ENCODE data around the gene MOB3B. TPM values are rescaled to one million over a fixed set of nuclear protein-coding genes. Genes with fewer than 3 reads are reported as not detected.
A peak's percentile ranks its signal among the peaks of the same experiment; 100 is the strongest.
"Not testable (repeated sequence)": the region's sequence is repeated elsewhere in the genome, so short reads cannot be mapped to it uniquely, and the experiment has no call there.

Gene MOB3B
- total RNA-seq, 1 donor from 2014 or later = 1.0 TPM

DNA sequence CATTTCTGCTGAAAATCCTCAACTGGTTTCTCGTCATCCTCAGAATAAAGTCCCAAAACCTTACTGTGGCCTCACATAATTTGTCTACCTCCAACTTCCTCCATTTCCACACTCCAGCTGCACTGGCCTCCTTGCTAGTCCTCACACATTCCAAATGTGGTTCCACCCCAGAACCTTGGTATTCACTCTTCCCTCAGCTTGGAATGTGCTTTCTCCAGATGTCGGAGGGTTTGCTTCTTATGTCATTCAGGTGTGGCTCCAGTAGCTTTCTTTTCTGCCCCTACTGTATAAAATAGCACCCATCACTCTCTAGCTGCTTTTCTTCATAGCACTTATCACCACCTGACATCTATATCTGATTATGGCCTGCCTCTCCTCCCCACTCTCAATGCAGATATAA is 108.0 kb downstream of the MOB3B start:
- no peaks in the 10 kb centered on the region for H3K4me1 ChIP-seq (ENCODE audit: control insufficient read depth in 3 of 3, insufficient read depth in 3 of 3, low read length in 3 of 3)
- no peaks in the 10 kb centered on the region for H3K36me3 ChIP-seq (ENCODE audit: control insufficient read depth in 3 of 3, insufficient read depth in 3 of 3, low read length in 3 of 3)
- H3K9me3 ChIP-seq (ENCODE audit: control insufficient read depth in 3 of 3, low read length in 3 of 3) = no peaks in the 10 kb centered on the region
- no peak overlapping the region for H3K4me3 ChIP-seq (ENCODE audit: low read length in 3 of 3)
- H3K27ac ChIP-seq (ENCODE audit: low read depth, low read length) = no peak overlapping the region
- no peaks in the 10 kb centered on the region for H3K27me3 ChIP-seq (ENCODE audit: control insufficient read depth in 3 of 3, insufficient read depth in 3 of 3, low read length in 3 of 3)
- no peak overlapping the region for H3K9ac ChIP-seq (ENCODE audit: low read depth in 1 of 3, low read length in 3 of 3)

DNA sequence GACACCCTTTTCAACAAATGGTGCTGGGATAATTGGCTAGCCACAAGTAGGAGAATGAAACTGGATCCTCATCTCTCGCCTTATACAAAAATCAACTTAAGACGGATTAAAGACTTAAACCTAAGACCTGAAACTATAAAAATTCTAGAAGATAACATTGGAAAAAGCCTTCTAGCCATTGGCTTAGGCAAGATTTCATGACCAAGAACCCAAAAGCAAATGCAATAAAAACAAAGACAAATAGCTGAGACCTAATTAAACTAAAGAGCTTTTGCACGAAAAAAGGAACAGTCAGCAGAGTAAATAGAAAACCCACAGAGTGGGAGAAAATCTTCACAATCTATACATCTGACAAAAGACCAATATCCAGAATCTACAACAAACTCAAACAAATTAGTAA is 110.1 kb downstream of the MOB3B start:
- not testable (repeated sequence) for H3K9ac ChIP-seq (ENCODE audit: low read depth in 1 of 3, low read length in 3 of 3); H3K27me3 ChIP-seq (ENCODE audit: control insufficient read depth in 3 of 3, insufficient read depth in 3 of 3, low read length in 3 of 3); H3K4me1 ChIP-seq (ENCODE audit: control insufficient read depth in 3 of 3, insufficient read depth in 3 of 3, low read length in 3 of 3); H3K27ac ChIP-seq (ENCODE audit: low read depth, low read length); H3K9me3 ChIP-seq (ENCODE audit: control insufficient read depth in 3 of 3, low read length in 3 of 3); H3K4me3 ChIP-seq (ENCODE audit: low read length in 3 of 3); H3K36me3 ChIP-seq (ENCODE audit: control insufficient read depth in 3 of 3, insufficient read depth in 3 of 3, low read length in 3 of 3)

DNA sequence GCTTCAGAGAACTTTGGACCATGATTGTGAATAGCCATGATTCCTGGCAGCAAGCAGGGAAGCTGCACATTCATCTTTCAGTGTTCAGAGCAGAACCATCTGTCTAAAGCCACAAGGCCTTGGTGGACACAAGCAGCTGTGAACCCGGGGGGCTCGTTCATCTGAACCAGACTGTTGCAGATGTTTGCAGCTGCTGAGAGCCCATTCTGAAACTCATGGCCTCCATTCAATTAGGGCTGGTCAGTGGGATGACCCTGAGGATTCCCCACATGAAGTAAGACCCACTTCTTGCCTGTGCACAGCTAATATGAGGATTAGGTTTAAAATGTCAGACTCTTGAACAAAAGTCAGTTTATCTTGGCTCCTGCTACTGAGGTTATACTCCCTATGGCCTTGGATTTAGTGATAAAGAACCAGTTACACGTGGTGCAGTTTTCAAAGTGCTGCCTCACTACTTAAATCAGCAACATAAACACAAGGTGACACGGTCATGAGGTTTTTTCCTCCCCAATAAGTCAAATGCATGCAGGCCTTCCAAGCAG is 115.3 kb downstream of the MOB3B start:
- Histone ChIP-seq H3K4me1 (ENCODE audit: control insufficient read depth in 3 of 3, insufficient read depth in 3 of 3, low read length in 3 of 3) (peaks cover 0 to 9% (median 6%) of the 10 kb centered on the region in 3 donors), H3K4me3 (ENCODE audit: low read length in 3 of 3) (peak overlapping the region in 1 of 3 donors; percentile 6), H3K27ac (ENCODE audit: low read depth, low read length) (no peak overlapping the region)

DNA sequence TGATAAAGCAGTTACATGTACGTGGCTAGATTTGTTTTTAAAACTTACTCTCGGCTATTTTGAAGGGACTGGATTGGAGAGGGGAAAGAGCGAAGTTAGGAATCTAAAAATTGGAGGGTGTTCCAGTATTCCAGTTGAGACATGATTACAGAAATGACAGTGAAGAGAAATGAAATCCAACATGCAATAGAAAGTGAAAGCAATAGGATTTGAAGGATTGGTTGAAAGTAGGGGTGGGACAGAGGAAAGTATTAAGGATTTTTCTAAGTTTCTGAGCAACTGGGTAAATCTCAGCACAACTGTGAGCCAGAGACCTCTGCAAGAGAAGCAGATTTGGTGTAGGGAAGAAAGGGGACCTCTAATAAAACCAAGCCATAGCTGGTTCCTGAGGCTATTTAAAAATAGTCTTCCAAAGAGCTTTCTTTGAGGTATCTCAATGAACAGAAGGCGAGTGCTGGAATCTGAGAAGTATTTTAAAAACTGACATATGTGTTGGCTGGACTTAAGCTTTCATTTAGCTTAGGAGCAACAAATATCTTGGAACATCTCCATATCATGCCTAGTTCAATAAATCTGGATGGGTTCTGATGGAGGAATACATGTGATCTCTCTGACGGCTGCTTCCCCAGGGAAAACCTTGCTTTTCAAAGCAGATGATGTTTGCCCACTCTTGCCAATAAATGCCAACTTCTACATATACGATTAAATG is 115.9 kb downstream of the MOB3B start:
- peaks cover 0 to 9% (median 6%) of the 10 kb centered on the region in 3 donors for H3K4me1 ChIP-seq (ENCODE audit: control insufficient read depth in 3 of 3, insufficient read depth in 3 of 3, low read length in 3 of 3)
- H3K27me3 ChIP-seq (ENCODE audit: control insufficient read depth in 3 of 3, insufficient read depth in 3 of 3, low read length in 3 of 3) = no peaks in the 10 kb centered on the region
- peak overlapping the region in 1 of 3 donors; percentile 67 for H3K9ac ChIP-seq (ENCODE audit: low read depth in 1 of 3, low read length in 3 of 3)
- no peak overlapping the region for H3K27ac ChIP-seq (ENCODE audit: low read depth, low read length)
- no peaks in the 10 kb centered on the region for H3K9me3 ChIP-seq (ENCODE audit: control insufficient read depth in 3 of 3, low read length in 3 of 3)
- no peaks in the 10 kb centered on the region for H3K36me3 ChIP-seq (ENCODE audit: control insufficient read depth in 3 of 3, insufficient read depth in 3 of 3, low read length in 3 of 3)
- peak overlapping the region; percentile 6 to 50 (median 8) for H3K4me3 ChIP-seq (ENCODE audit: low read length in 3 of 3)

More for the DNA sequence above, 115.3 kb downstream of the MOB3B start:
- Histone ChIP-seq H3K9ac (ENCODE audit: low read depth in 1 of 3, low read length in 3 of 3) (no peak overlapping the region), H3K36me3 (ENCODE audit: control insufficient read depth in 3 of 3, insufficient read depth in 3 of 3, low read length in 3 of 3) (no peaks in the 10 kb centered on the region), H3K9me3 (ENCODE audit: control insufficient read depth in 3 of 3, low read length in 3 of 3) (no peaks in the 10 kb centered on the region), H3K27me3 (ENCODE audit: control insufficient read depth in 3 of 3, insufficient read depth in 3 of 3, low read length in 3 of 3) (no peaks in the 10 kb centered on the region)

DNA sequence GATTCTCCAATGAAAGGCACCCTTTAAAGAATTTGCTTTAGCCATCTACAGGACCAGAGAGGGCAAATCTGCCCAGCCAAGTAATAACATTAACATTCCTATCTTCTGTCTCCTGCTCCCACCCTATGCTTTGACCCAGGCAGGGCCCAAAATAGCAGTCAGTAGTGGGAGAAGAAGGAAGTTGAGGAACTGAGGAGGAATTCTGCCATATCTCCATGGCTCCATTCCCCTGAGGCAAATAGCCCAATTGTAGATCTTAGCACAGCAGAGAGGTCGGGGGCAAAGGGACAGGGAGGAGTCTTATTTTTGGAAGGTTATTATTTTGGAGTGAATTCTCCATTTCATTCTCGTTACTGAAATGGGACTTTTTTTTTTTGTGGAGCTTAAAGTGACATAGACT is 116.7 kb downstream of the MOB3B start:
- no peaks in the 10 kb centered on the region for H3K27me3 ChIP-seq (ENCODE audit: control insufficient read depth in 3 of 3, insufficient read depth in 3 of 3, low read length in 3 of 3)
- no peak overlapping the region for H3K9ac ChIP-seq (ENCODE audit: low read depth in 1 of 3, low read length in 3 of 3)
- H3K27ac ChIP-seq (ENCODE audit: low read depth, low read length) = no peak overlapping the region
- no peaks in the 10 kb centered on the region for H3K9me3 ChIP-seq (ENCODE audit: control insufficient read depth in 3 of 3, low read length in 3 of 3)
- no peaks in the 10 kb centered on the region for H3K36me3 ChIP-seq (ENCODE audit: control insufficient read depth in 3 of 3, insufficient read depth in 3 of 3, low read length in 3 of 3)
- H3K4me3 ChIP-seq (ENCODE audit: low read length in 3 of 3) = peak overlapping the region in 1 of 3 donors; percentile 50
- H3K4me1 ChIP-seq (ENCODE audit: control insufficient read depth in 3 of 3, insufficient read depth in 3 of 3, low read length in 3 of 3) = peaks cover 0 to 9% (median 6%) of the 10 kb centered on the region in 3 donors

DNA sequence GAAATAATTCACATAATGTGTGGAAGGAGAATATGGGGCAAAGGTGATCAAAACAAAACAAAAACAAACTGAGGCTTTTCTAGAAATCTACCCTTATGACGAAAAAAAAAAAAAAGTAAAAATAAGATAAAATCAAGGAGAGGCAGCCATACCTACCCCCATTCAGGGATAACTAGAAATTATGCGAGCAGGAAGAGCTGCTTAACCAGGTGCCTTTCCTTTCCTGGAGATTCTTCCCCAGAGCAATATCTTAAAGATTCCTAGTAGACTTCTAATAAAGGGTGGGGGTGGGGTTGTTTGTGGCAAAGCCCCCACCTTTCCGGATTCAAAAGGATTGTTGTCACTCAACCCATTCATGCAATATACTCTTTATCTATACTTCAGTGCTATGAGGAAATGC is 117.5 kb downstream of the MOB3B start:
- Histone ChIP-seq H3K4me1 (ENCODE audit: control insufficient read depth in 3 of 3, insufficient read depth in 3 of 3, low read length in 3 of 3) (peaks cover 0 to 9% (median 6%) of the 10 kb centered on the region in 3 donors), H3K27me3 (ENCODE audit: control insufficient read depth in 3 of 3, insufficient read depth in 3 of 3, low read length in 3 of 3) (no peaks in the 10 kb centered on the region), H3K27ac (ENCODE audit: low read depth, low read length) (no peak overlapping the region), H3K9ac (ENCODE audit: low read depth in 1 of 3, low read length in 3 of 3) (no peak overlapping the region), H3K9me3 (ENCODE audit: control insufficient read depth in 3 of 3, low read length in 3 of 3) (no peaks in the 10 kb centered on the region), H3K36me3 (ENCODE audit: control insufficient read depth in 3 of 3, insufficient read depth in 3 of 3, low read length in 3 of 3) (no peaks in the 10 kb centered on the region), H3K4me3 (ENCODE audit: low read length in 3 of 3) (no peak overlapping the region)

DNA sequence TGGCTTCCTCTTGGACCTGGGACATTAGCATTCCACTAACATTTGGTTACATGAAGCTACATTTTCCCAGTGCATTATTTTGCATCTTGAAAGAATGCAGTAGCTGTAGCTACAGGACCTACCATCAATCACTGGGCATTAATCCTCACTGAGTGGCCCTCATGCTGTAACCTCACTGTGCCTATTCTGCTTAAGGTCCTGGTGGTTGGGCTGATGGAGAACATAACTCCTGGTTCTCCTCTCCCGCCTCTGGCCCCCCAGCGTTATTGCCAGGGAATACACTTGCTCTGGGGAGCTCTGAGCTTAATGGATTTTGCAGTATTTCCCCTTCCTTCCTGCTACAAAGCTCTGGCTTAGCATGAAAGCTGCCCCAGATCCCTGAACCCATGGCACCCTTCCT is 121.1 kb downstream of the MOB3B start:
- no peaks in the 10 kb centered on the region for H3K27me3 ChIP-seq (ENCODE audit: control insufficient read depth in 3 of 3, insufficient read depth in 3 of 3, low read length in 3 of 3)
- no peaks in the 10 kb centered on the region for H3K9me3 ChIP-seq (ENCODE audit: control insufficient read depth in 3 of 3, low read length in 3 of 3)
- no peak overlapping the region for H3K27ac ChIP-seq (ENCODE audit: low read depth, low read length)
- no peak overlapping the region for H3K4me3 ChIP-seq (ENCODE audit: low read length in 3 of 3)
- H3K9ac ChIP-seq (ENCODE audit: low read depth in 1 of 3, low read length in 3 of 3) = no peak overlapping the region
- no peaks in the 10 kb centered on the region for H3K4me1 ChIP-seq (ENCODE audit: control insufficient read depth in 3 of 3, insufficient read depth in 3 of 3, low read length in 3 of 3)
- no peaks in the 10 kb centered on the region for H3K36me3 ChIP-seq (ENCODE audit: control insufficient read depth in 3 of 3, insufficient read depth in 3 of 3, low read length in 3 of 3)

DNA sequence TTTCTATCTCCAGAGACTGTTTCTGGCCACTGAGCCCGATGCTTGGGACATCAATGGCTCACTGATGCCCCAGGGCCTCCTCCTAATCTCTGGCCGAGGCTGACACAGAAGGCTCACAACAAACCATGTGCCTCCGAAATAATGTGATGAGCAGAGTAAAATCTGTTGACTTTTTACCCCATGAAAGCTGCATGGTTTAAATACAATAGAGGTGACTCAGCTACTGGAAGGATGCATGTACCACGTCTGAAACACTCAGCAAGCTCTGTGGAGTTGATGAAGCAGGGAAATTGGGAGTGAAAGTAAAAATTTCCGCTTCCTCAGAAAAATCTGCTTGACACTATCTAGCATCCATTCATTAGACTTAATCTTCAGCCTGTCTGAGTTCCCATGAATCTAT is 121.6 kb downstream of the MOB3B start:
- H3K36me3 ChIP-seq (ENCODE audit: control insufficient read depth in 3 of 3, insufficient read depth in 3 of 3, low read length in 3 of 3) = no peaks in the 10 kb centered on the region
- no peak overlapping the region for H3K27ac ChIP-seq (ENCODE audit: low read depth, low read length)
- no peak overlapping the region for H3K9ac ChIP-seq (ENCODE audit: low read depth in 1 of 3, low read length in 3 of 3)

DNA sequence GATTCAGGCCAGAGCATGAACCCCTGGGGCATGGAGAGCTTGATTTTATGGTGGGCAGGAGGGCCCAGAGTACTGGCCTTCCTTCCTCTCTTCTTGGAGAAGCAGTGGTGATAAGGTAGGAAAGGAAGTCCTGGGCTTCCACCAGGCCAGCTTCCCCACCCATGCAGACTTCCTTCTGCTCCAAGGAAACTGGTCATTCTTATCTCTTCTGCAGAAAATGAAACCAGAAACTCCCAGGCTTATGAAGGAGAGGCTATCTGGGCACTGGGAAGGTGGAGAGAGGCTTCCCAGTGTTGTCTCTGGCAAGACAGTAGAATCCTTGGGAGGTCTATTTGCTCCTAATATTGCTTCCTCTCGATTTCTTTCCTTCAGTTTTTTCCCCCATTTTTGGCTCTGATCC is 122.1 kb downstream of the MOB3B start:
- H3K27me3 ChIP-seq (ENCODE audit: control insufficient read depth in 3 of 3, insufficient read depth in 3 of 3, low read length in 3 of 3) = no peaks in the 10 kb centered on the region
- H3K9me3 ChIP-seq (ENCODE audit: control insufficient read depth in 3 of 3, low read length in 3 of 3) = no peaks in the 10 kb centered on the region
- H3K4me1 ChIP-seq (ENCODE audit: control insufficient read depth in 3 of 3, insufficient read depth in 3 of 3, low read length in 3 of 3) = no peaks in the 10 kb centered on the region
- no peak overlapping the region for H3K27ac ChIP-seq (ENCODE audit: low read depth, low read length)
- H3K4me3 ChIP-seq (ENCODE audit: low read length in 3 of 3) = no peak overlapping the region
- H3K36me3 ChIP-seq (ENCODE audit: control insufficient read depth in 3 of 3, insufficient read depth in 3 of 3, low read length in 3 of 3) = no peaks in the 10 kb centered on the region
- H3K9ac ChIP-seq (ENCODE audit: low read depth in 1 of 3, low read length in 3 of 3) = no peak overlapping the region

More for the DNA sequence above, 121.6 kb downstream of the MOB3B start:
- Histone ChIP-seq H3K9me3 (ENCODE audit: control insufficient read depth in 3 of 3, low read length in 3 of 3) (no peaks in the 10 kb centered on the region), H3K4me3 (ENCODE audit: low read length in 3 of 3) (no peak overlapping the region), H3K4me1 (ENCODE audit: control insufficient read depth in 3 of 3, insufficient read depth in 3 of 3, low read length in 3 of 3) (no peaks in the 10 kb centered on the region), H3K27me3 (ENCODE audit: control insufficient read depth in 3 of 3, insufficient read depth in 3 of 3, low read length in 3 of 3) (no peaks in the 10 kb centered on the region)

DNA sequence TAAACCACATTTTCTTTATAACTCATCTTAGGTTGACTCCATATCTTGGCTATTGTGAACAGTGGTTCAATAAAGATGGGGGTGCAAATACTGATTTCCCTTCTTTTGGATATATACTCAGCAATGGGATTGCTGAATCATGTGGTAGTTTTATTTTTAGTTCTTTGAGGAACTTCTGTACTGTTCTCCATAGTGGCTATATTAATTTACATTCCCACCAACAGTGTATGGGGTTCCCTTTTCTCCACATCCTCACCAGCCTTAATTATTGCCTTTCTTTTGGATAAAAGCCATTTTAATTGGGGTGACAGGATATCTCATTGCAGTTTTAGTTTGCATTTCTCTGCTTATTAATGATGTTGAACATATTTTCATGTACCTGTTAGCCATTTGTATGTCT is 125.0 kb downstream of the MOB3B start:
- Histone ChIP-seq H3K4me1 (ENCODE audit: control insufficient read depth in 3 of 3, insufficient read depth in 3 of 3, low read length in 3 of 3) (no peaks in the 10 kb centered on the region), H3K9me3 (ENCODE audit: control insufficient read depth in 3 of 3, low read length in 3 of 3) (no peaks in the 10 kb centered on the region), H3K27me3 (ENCODE audit: control insufficient read depth in 3 of 3, insufficient read depth in 3 of 3, low read length in 3 of 3) (no peaks in the 10 kb centered on the region), H3K9ac (ENCODE audit: low read depth in 1 of 3, low read length in 3 of 3) (no peak overlapping the region), H3K4me3 (ENCODE audit: low read length in 3 of 3) (no peak overlapping the region), H3K36me3 (ENCODE audit: control insufficient read depth in 3 of 3, insufficient read depth in 3 of 3, low read length in 3 of 3) (no peaks in the 10 kb centered on the region), H3K27ac (ENCODE audit: low read depth, low read length) (no peak overlapping the region)
